H1 (cell line): Measurements from ENCODE around the gene SMOC2. TPM values are rescaled to one million over a fixed set of nuclear protein-coding genes. Genes with fewer than 3 reads are reported as not detected.

Source experiments
- CHD7 ChIP-seq: fragments of 300-600 bp; sonication (generic); IDR thresholded peaks from 2 replicates; pipeline ENCODE4 v1.7.1; 2012; ENCODE audit warnings: low read length, moderate library complexity, mild to moderate bottlenecking, inconsistent platforms; ENCODE audit not compliant: insufficient replicate concordance
- KDM1A ChIP-seq: fragments of 200-600, 300-600 bp; sonication (generic); IDR thresholded peaks from 2 replicates; pipeline ENCODE4 v1.7.1; 2016; ENCODE audit warnings: mild to moderate bottlenecking, low read length, borderline replicate concordance
- SAP30 ChIP-seq: fragments of 300-600 bp; sonication (generic); IDR thresholded peaks from 2 replicates; pipeline ENCODE4 v1.7.1; 2012; ENCODE audit warnings: low read length, moderate library complexity, mild to moderate bottlenecking, inconsistent platforms; ENCODE audit not compliant: insufficient read depth, insufficient replicate concordance
- polyA plus RNA-seq, 7 experiments: library from polyadenylated mRNA; depleted of rRNA in 3 of 7; stranded (reverse) in 5 of 7; unstranded in 2 of 7; fragments of >200 nt in 5 of 7; fragments of 200-250 nt in 2 of 7; gene quantifications; 1 replicate in 5 of 7; 2 replicates in 1 of 7; 4 replicates in 1 of 7; pipeline versions ENCODE4 v1.2.1 to v1.2.3, GENCODE V29; 2011 to 2013; ENCODE audit warnings: missing spikeins in 2 of 7, mixed read lengths in 2 of 7
- total RNA-seq: library from RNA; stranded (reverse); fragmentation: NEBNext Ultra II Directional; extraction: Animal tissue kit (Norgen Biotek cat#: 25700); gene quantifications from 2 replicates; pipeline ENCODE4 v1.2.1, GENCODE V29; 2021

SMOC2 gene
- total and polyA plus RNA-seq, 2 of the 8 experiments (the other 6 are each of a cell fraction or from before 2014, with no cell fraction given) = 7.7 to 8.5 TPM

- TF ChIP-seq CHD7 (no peak), KDM1A (no peak), SAP30 (no peak)
Measured at GRCh38 chr6:168582571-168582981, 141.6 kb downstream of the SMOC2 start (continued).
